ENCODE data around the gene NTNG1. TPM values are rescaled to one million over a fixed set of nuclear protein-coding genes. Genes with fewer than 3 reads are reported as not detected.

Gene NTNG1
- total and polyA plus RNA-seq, 10 of the 15 experiments (the other 5 are each of a cell fraction or from before 2014, with no cell fraction given) = 0.18 to 2.3 (median 1.1) TPM; not detected in 1

- ChIA-PET RAD21 (ENCODE audit: unreplicated experiment) (no interaction called here), CTCF (interaction anchor here (1.0 to 1.3 kb wide), 2 partner anchors 20 to 171 kb away, joined by 3 read pairs; no protein-coding TSS in a partner anchor), SMC1A (ENCODE audit: uncharacterized antibody, unreplicated experiment) (interaction anchor here (1.6 kb wide), 1 partner anchor 10 kb away, joined by 3 read pairs; no protein-coding TSS in a partner anchor), POLR2A (no interaction called here)
- Histone ChIP-seq H3K27me3 (replicated peaks in 1 of 2; ENCODE audit: control insufficient read depth in 2 of 2, insufficient read depth in 2 of 2, low read length in 1 of 2) (no peaks in the 10 kb centered on the region), H3K79me2 (ENCODE audit: control insufficient read depth, insufficient read depth, low read length) (no peaks in the 10 kb centered on the region), H3K27ac (ENCODE audit: control insufficient read depth, insufficient read depth) (no peak overlapping the region), H3K9me3 (replicated peaks; ENCODE audit: control insufficient read depth, insufficient read depth, low read length) (no peaks in the 10 kb centered on the region), H3K4me1 (ENCODE audit: control insufficient read depth, insufficient read depth, low read length) (no peaks in the 10 kb centered on the region), H3K4me2 (ENCODE audit: control insufficient read depth, insufficient read depth) (no peak overlapping the region), H4K20me1 (ENCODE audit: control insufficient read depth, insufficient read depth) (no peaks in the 10 kb centered on the region), H2AFZ (ENCODE audit: control insufficient read depth, low read depth, low read length) (no peak overlapping the region), H3K36me3 (ENCODE audit: control insufficient read depth in 2 of 2, insufficient read depth in 2 of 2, low read length in 1 of 2) (no peaks in the 10 kb centered on the region), H3K4me3 (no peak overlapping the region), H3K9ac (ENCODE audit: control insufficient read depth, insufficient read depth, low read length) (no peak overlapping the region)
- DNase-seq (ENCODE audit: low read depth, low spot score) = no peak
- no peak for ATAC-seq
- no TSS peak for BruUV-seq (replicated peaks)
- in situ Hi-C loops (cut with MboI) (no loop called here), intact Hi-C loops (cut with micrococcal nuclease; ENCODE audit: unreplicated experiment) (no loop called here)
- 12% methylated on average over 3 of the region's 3 CpGs for WGBS (ENCODE audit: insufficient coverage, insufficient replicate concordance, low lambda C conversion rate, missing lambda C conversion rate)
- FAIRE-seq = no peak
- TF ChIP-seq FOXK2 (IDR thresholded peaks at IDR 0.05) (no peak), EZH2 (IDR thresholded peaks at IDR 0.05; ENCODE audit: borderline replicate concordance, control insufficient read depth, low read depth, low read length) (no peak), JUND (IDR thresholded peaks at IDR 0.05; ENCODE audit: low read depth, low read length) (no peak), NFYB (IDR thresholded peaks at IDR 0.05; ENCODE audit: insufficient read depth, low read depth, low read length) (no peak), ZNF274 (IDR thresholded peaks at IDR 0.05; ENCODE audit: insufficient read depth, insufficient read length) (no peak), ZSCAN29 (IDR thresholded peaks at IDR 0.05) (no peak), GABPA (IDR thresholded peaks at IDR 0.05; ENCODE audit: low read depth) (no peak), PAX8 (IDR thresholded peaks at IDR 0.05) (no peak), FOS (IDR thresholded peaks at IDR 0.05; ENCODE audit: borderline replicate concordance, extremely low read depth, insufficient read length) (no peak), MTA2 (IDR thresholded peaks at IDR 0.05; ENCODE audit: low read depth) (no peak), BCLAF1 (IDR thresholded peaks at IDR 0.05) (no peak), BACH1 (IDR thresholded peaks at IDR 0.05; ENCODE audit: borderline replicate concordance) (no peak), PBX3 (IDR thresholded peaks at IDR 0.05; ENCODE audit: insufficient replicate concordance, low read depth, low read length) (no peak)
- TF ChIP-seq, protein P1, sequence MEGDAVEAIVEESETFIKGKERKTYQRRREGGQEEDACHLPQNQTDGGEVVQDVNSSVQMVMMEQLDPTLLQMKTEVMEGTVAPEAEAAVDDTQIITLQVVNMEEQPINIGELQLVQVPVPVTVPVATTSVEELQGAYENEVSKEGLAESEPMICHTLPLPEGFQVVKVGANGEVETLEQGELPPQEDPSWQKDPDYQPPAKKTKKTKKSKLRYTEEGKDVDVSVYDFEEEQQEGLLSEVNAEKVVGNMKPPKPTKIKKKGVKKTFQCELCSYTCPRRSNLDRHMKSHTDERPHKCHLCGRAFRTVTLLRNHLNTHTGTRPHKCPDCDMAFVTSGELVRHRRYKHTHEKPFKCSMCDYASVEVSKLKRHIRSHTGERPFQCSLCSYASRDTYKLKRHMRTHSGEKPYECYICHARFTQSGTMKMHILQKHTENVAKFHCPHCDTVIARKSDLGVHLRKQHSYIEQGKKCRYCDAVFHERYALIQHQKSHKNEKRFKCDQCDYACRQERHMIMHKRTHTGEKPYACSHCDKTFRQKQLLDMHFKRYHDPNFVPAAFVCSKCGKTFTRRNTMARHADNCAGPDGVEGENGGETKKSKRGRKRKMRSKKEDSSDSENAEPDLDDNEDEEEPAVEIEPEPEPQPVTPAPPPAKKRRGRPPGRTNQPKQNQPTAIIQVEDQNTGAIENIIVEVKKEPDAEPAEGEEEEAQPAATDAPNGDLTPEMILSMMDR (IDR thresholded peaks at IDR 0.05 in 2 of 3, conservative IDR thresholded peaks at IDR 0.05 in 1 of 3; ENCODE audit: control insufficient read depth in 2 of 3, extremely low read depth in 1 of 3, insufficient read depth in 1 of 3, low read depth in 3 of 3, low read length in 3 of 3) = no peak
Observed at GRCh38 chr1:107100331-107100984, 40.4 kb upstream of the NTNG1 start.
